Mammary epithelial cell (primary cell): ENCODE data around the gene FASTK.

Experiments
- CTCF ChIP-seq, 2 donors: IDR thresholded peaks in 1 of 2; conservative IDR thresholded peaks in 1 of 2; 2 replicates each; pipeline ENCODE4 v1.5.1; 2011 to 2012; ENCODE audit warnings: inconsistent platforms in 2 of 2, low read length in 2 of 2, mild to moderate bottlenecking in 2 of 2, control low read depth in 1 of 2, low read depth in 1 of 2; ENCODE audit not compliant: insufficient read depth in 1 of 2; ENCODE audit errors: extremely low read depth in 1 of 2
- EZH2 ChIP-seq: IDR thresholded peaks from 2 replicates; pipeline ENCODE4 v1.6.1; 2012; ENCODE audit warnings: low read length, inconsistent platforms, borderline replicate concordance

DNA sequence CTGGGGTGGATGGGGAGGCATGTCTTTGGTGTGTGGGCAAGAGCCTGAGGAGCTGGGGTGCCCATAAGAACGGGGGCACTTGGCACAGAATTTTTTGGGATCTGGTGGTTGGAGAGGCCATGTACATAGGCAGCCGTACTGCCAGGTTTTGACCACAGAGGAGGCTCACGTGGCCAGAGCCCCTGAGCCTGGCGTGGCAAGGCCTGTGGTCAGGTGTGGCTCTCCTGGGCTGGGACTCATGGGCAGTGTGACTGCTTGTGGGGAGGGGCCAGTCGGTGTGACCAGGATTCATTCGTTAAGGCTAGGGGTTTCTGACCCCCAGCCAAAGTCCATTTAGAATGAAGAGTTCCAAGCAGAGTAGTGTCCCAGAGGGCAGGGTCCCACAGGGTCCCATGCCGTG, 43.9 kb upstream of the FASTK start:
- TF ChIP-seq CTCF (conservative IDR thresholded peaks at IDR 0.05 in 1 of 2, IDR thresholded peaks at IDR 0.05 in 1 of 2; ENCODE audit: extremely low read depth in 1 of 2, insufficient read depth in 1 of 2, low read depth in 1 of 2, low read length in 2 of 2) (no peak), EZH2 (no peak)
